Endothelial cell of umbilical vein (primary cell): ENCODE data around the gene CPO. TPM values are rescaled to one million over a fixed set of nuclear protein-coding genes. Genes with fewer than 3 reads are reported as not detected.

Experiments used
- BruUV-seq: library from RNA; stranded (reverse); fragments of 400-500 nt; replicated peaks from 2 replicates; lab custom pipeline; 2021; lab: Mats Ljungman, UMichigan
- CTCF ChIA-PET: fragments of 300-600, 350-600 bp; sonication (Branson Sonifier 250); formaldehyde crosslinking; loops from one replicate; lab custom pipeline; 2021; ENCODE audit warnings: antibody characterized with exemption, inconsistent platforms; lab: Charles Lee
- POLR2A ChIA-PET: fragments of 300-600, 350-600 bp; sonication (Branson Sonifier 250); formaldehyde crosslinking; loops from one replicate; lab custom pipeline; 2021; ENCODE audit warnings: antibody characterized with exemption, inconsistent platforms; lab: Charles Lee
- DNase-seq: peaks from one replicate; pipeline ENCODE4 v3.0.0-alpha.2; 2011; ENCODE audit warnings: low read depth, low spot score
- FAIRE-seq: peaks from 2 replicates; lab custom pipeline; 2011; peaks lifted over from hg19 to GRCh38; lab: Jason Lieb, UNC
- H2AFZ ChIP-seq: 2 replicates; pipeline ENCODE4 v1.6.0; 2012; ENCODE audit warnings: low read depth, low read length, control low read depth, inconsistent platforms
- H3K27ac ChIP-seq: 2 replicates; pipeline ENCODE4 v1.5.1; 2011; ENCODE audit warnings: low read depth, mild to moderate bottlenecking, control low read depth, low read length, moderate library complexity; ENCODE audit not compliant: insufficient read depth
- H3K27me3 ChIP-seq, 2 experiments: 2 replicates each; pipeline versions ENCODE4 v1.6.0 to v1.6.1; 2011; ENCODE audit warnings: low read length in 2 of 2, mixed read lengths in 1 of 2; ENCODE audit not compliant: control insufficient read depth in 2 of 2, insufficient read depth in 2 of 2
- H3K36me3 ChIP-seq, 2 experiments: 2 replicates in 1 of 2; 3 replicates in 1 of 2; pipeline ENCODE4 v1.5.1; 2011; ENCODE audit warnings: low read length in 2 of 2, mild to moderate bottlenecking in 1 of 2, moderate library complexity in 1 of 2; ENCODE audit not compliant: control insufficient read depth in 2 of 2, insufficient read depth in 2 of 2; ENCODE audit errors: extremely low read depth in 1 of 2
- H3K4me1 ChIP-seq: 3 replicates; pipeline ENCODE4 v1.5.1; 2011; ENCODE audit warnings: mild to moderate bottlenecking, low read length; ENCODE audit not compliant: control insufficient read depth, insufficient read depth; ENCODE audit errors: extremely low read depth
- H3K4me2 ChIP-seq: 2 replicates; pipeline ENCODE4 v1.6.1; 2011; ENCODE audit warnings: low read length, control low read depth, mixed read lengths; ENCODE audit not compliant: insufficient read depth
- H3K4me3 ChIP-seq, 3 experiments: fragments of 200-600 bp in 1 of 3; sonication (generic), shearing (Covaris generic) in 1 of 3; replicated peaks in 1 of 3; 2 replicates each; pipeline ENCODE4 v1.5.1; 2011 to 2016; ENCODE audit warnings: control low read depth in 3 of 3, low read length in 3 of 3, mild to moderate bottlenecking in 2 of 3, inconsistent platforms in 1 of 3, low read depth in 1 of 3, moderate library complexity in 1 of 3; ENCODE audit not compliant: insufficient read depth in 1 of 3
- H3K79me2 ChIP-seq: 2 replicates; pipeline ENCODE4 v1.6.0; 2012; ENCODE audit warnings: low read length, inconsistent platforms; ENCODE audit not compliant: control insufficient read depth, insufficient read depth
- H3K9ac ChIP-seq: replicated peaks from 2 replicates; pipeline ENCODE3; 2011; ENCODE audit warnings: low read length, control low read depth; ENCODE audit not compliant: insufficient read depth; ENCODE audit errors: extremely low read depth
- H3K9me1 ChIP-seq: replicated peaks from 3 replicates; pipeline ENCODE4 v1.6.0; 2011; ENCODE audit warnings: mild to moderate bottlenecking, low read length; ENCODE audit not compliant: control insufficient read depth, insufficient read depth; ENCODE audit errors: extremely low read depth
- H3K9me3 ChIP-seq: replicated peaks from 2 replicates; pipeline ENCODE4 v1.5.1; 2012; ENCODE audit warnings: low read length, inconsistent platforms; ENCODE audit not compliant: control insufficient read depth, insufficient read depth
- H4K20me1 ChIP-seq: replicated peaks from 2 replicates; pipeline ENCODE3; 2011; ENCODE audit warnings: mild to moderate bottlenecking, low read length; ENCODE audit not compliant: control insufficient read depth, insufficient read depth; ENCODE audit errors: extremely low read depth
- CTCF ChIP-seq, 2 donors: IDR thresholded peaks; 1 replicate in 1 of 2; 2 replicates in 1 of 2; pipeline ENCODE4 v1.5.1; 2011; ENCODE audit warnings: low read length in 2 of 2, mild to moderate bottlenecking in 2 of 2, moderate library complexity in 2 of 2, control low read depth in 1 of 2, inconsistent platforms in 1 of 2, low read depth in 1 of 2; ENCODE audit not compliant: insufficient read depth in 1 of 2; ENCODE audit errors: extremely low read depth in 1 of 2
- GATA2 ChIP-seq: IDR thresholded peaks from 2 replicates; pipeline ENCODE4 v1.7.0; 2011; ENCODE audit warnings: low read depth, mild to moderate bottlenecking, moderate library complexity, mixed read lengths, low read length; ENCODE audit not compliant: insufficient read length, insufficient read depth
- JUN ChIP-seq: IDR thresholded peaks from 2 replicates; pipeline ENCODE4 v1.6.1; 2011; ENCODE audit warnings: borderline replicate concordance, low read depth; ENCODE audit not compliant: insufficient read length, insufficient read depth
- MYC ChIP-seq: IDR thresholded peaks from one replicate; pipeline ENCODE4 v1.6.1; 2011; ENCODE audit warnings: mild to moderate bottlenecking, low read depth, low read length
- dilution Hi-C: fragments of 300-500 bp; cut with MboI; formaldehyde crosslinking; loops from one replicate; pipeline ENCODE4 v1.15.0; 2019; ENCODE audit warnings: low sequenced_read_pairs; ENCODE audit not compliant: extremely low pct_ligation_motif_present
- intact Hi-C: fragments of 100-400 bp; cut with micrococcal nuclease; formaldehyde crosslinking; loops from one replicate; pipeline ENCODE4 v1.10.0; 2022
- polyA plus RNA-seq, 4 experiments: library from polyadenylated mRNA; depleted of rRNA in 3 of 4; stranded (reverse) in 3 of 4; unstranded in 1 of 4; fragments of >200 nt; gene quantifications; 2 replicates each; pipeline versions ENCODE4 v1.2.1 to v1.2.3, GENCODE V29; 2011 to 2012; ENCODE audit warnings: missing spikeins in 1 of 4
- total RNA-seq: library from RNA; stranded (reverse); gene quantifications from 2 replicates; pipeline ENCODE4 v1.2.3, GENCODE V29; 2021

Gene CPO
- total and polyA plus RNA-seq, 2 donors (not counting 3 experiments of a cell fraction or from before 2014, with no cell fraction given), result not detected

GRCh38 chr2:207008105-207008990, 69.0 kb downstream of the CPO start:
- no peak overlapping the region for H3K4me3 ChIP-seq
- CTCF ChIA-PET, result interaction anchor here (1.0 kb wide), 1 partner anchor 65 kb away, joined by 5 read pairs; no protein-coding TSS in a partner anchor
- H3K9me3 ChIP-seq, result no peaks in the 10 kb centered on the region
- no peak overlapping the region for H2AFZ ChIP-seq
- POLR2A ChIA-PET, result no interaction called here
- no peaks in the 10 kb centered on the region for H3K27me3 ChIP-seq
- H3K36me3 ChIP-seq, result no peaks in the 10 kb centered on the region
- FAIRE-seq (no peak), DNase-seq (peak; percentile 35)
- peak overlapping the region; percentile 37 for H3K27ac ChIP-seq
- no peak overlapping the region for H3K4me2 ChIP-seq
- intact Hi-C loops (loop anchor here (1.0 to 2.0 kb wide), 2 partner anchors 66 to 158 kb away; no protein-coding TSS in a partner anchor), dilution Hi-C loops (no loop called here)
- H3K4me1 ChIP-seq, result peaks cover 18% of the 10 kb centered on the region
- TF ChIP-seq CTCF (IDR thresholded peaks at IDR 0.05; ENCODE audit: extremely low read depth in 1 of 2, insufficient read depth in 1 of 2, low read depth in 1 of 2, low read length in 2 of 2) (peak in 1 of 2 donors; percentile 8), GATA2 (no peak), MYC (no peak), JUN (peak; percentile 54)
- H3K79me2 ChIP-seq, result no peaks in the 10 kb centered on the region
- no peaks in the 10 kb centered on the region for H4K20me1 ChIP-seq
- peak overlapping the region; percentile 3 for H3K9ac ChIP-seq
- BruUV-seq, result no TSS peak
- no peaks in the 10 kb centered on the region for H3K9me1 ChIP-seq
